Heart right ventricle (tissue), 16 donors: ENCODE results near the gene DAB1. TPM values are rescaled to one million over a fixed set of nuclear protein-coding genes. Genes with fewer than 3 reads are reported as not detected.

Experiments
- ATAC-seq, 8 donors: fragments of 200-7000 bp; cut with Tn5 transposase; one replicate each; pipeline ENCODE4 v1.9.1; 2020; ENCODE audit warnings: mild to moderate bottlenecking in 8 of 8, moderate library complexity in 8 of 8, moderate number of reproducible peaks in 1 of 8
- DNase-seq, 2 donors: peaks; one replicate each; pipeline ENCODE4 v3.0.0-alpha.2; 2020
- H3K27ac ChIP-seq, 10 donors: fragments of 200-600 bp; sonication (generic) in 2 of 10; one replicate each; pipeline versions ENCODE4 v1.5.0 to v1.8.0; 2020 to 2022; ENCODE audit warnings: mild to moderate bottlenecking in 3 of 10
- H3K27me3 ChIP-seq, 7 donors: fragments of 200-600 bp; one replicate each; pipeline ENCODE4 v1.8.0; 2021 to 2022; ENCODE audit warnings: mild to moderate bottlenecking in 2 of 7
- H3K36me3 ChIP-seq, 9 donors: fragments of 200-600 bp; sonication (generic) in 1 of 9; one replicate each; pipeline versions ENCODE4 v1.5.0 to v1.8.0; 2020 to 2022; ENCODE audit warnings: mild to moderate bottlenecking in 2 of 9
- H3K4me1 ChIP-seq, 9 donors: fragments of 200-600 bp; sonication (generic) in 1 of 9; one replicate each; pipeline versions ENCODE4 v1.5.0 to v1.8.0; 2020 to 2022; ENCODE audit warnings: mild to moderate bottlenecking in 4 of 9
- H3K4me3 ChIP-seq, 10 donors: fragments of 200-600 bp; sonication (generic) in 2 of 10; one replicate each; pipeline versions ENCODE4 v1.5.0 to v1.8.0; 2020 to 2022; ENCODE audit warnings: mild to moderate bottlenecking in 7 of 10, moderate library complexity in 2 of 10
- H3K9me3 ChIP-seq, 11 donors: fragments of 200-600 bp in 10 of 11; sonication (generic) in 2 of 11; one replicate each; pipeline versions ENCODE4 v1.5.0 to v1.8.0; 2013 to 2022; ENCODE audit warnings: mild to moderate bottlenecking in 2 of 11, control low read depth in 1 of 11, moderate library complexity in 1 of 11
- CTCF ChIP-seq, 9 donors: fragments of 200-600 bp; sonication (generic) in 2 of 9; IDR thresholded peaks; one replicate each; pipeline versions ENCODE4 v1.5.0 to v1.8.0; 2021 to 2022; ENCODE audit warnings: antibody characterized with exemption in 9 of 9, mild to moderate bottlenecking in 5 of 9, moderate library complexity in 1 of 9
- WGBS, 2 donors: extraction: QIAGEN DNeasy Blood & Tissue Kit; methylation state at CpG; one replicate each; pipeline ENCODE4 v1.1.7; 2013; ENCODE audit warnings: inconsistent platforms in 1 of 2; 5-methylcytosine and 5-hydroxymethylcytosine counted together
- intact Hi-C, 10 donors: fragments of 100-400 bp; cut with DNase I; formaldehyde crosslinking; loops; one replicate each; pipeline versions ENCODE4 v1.11.1 to v1.14.2; 2022
- polyA plus RNA-seq, 2 donors: library from polyadenylated mRNA; stranded (reverse); fragments of 200-250 nt; gene quantifications; one replicate each; pipeline ENCODE4 v1.2.3, GENCODE V29; 2013
- total RNA-seq, 10 donors: library from RNA; stranded (reverse); fragmentation: NEBNext Ultra II Directional in 3 of 10; extraction: Animal tissue kit (Norgen Biotek cat#: 25700) in 3 of 10; gene quantifications; one replicate each; pipeline versions ENCODE4 v1.2.1 to v1.2.4, GENCODE V29; 2021 to 2023
- donor health status: Arrhythmogenic right ventricular cardiomyopathy.
- donor health status: ischemic (EF 13 %, LVEDD 7.1; RV severe dilation, severe dysfunction).
- donor health status: healthy with polysubstance abuse.
- donor health status: DM: no; HTN: yes; CAD: no.
- donor health status: DM: no; HTN: no; CAD: no.
- donor health status: ischemic (EF 25% LVEDD 6.9; RV normal size, moderate dysfunction).
- donor health status: ischemic (EF 25% LVEDD 5.7; RV mildly dilated, moderate dysfunction).
- donor health status: healthy.
- donor health status: DM: yes; HTN: yes; CAD: no.
- donor health status: Ischemic cardiomyopathy.
- donor health status: ischemic (EF 35%, LVEDD 5.7; RV mildly dilated, moderate dysfunction).
- donor health status: nonischemic (EF 11% LVEDD 7.7; RV severe dilation, severe dysfunction).
- donor health status: DM: yes; HTN: yes; CAD: no.
- donor health status: PGD.
- donor health status: ischemic (EF 29% LVEDD 5.4; RV normal size, mild dysfunction).
- donor health status: nonischemic (EF 23%, LVEDD 6.1; RV moderate dilation, normal function).

DAB1 gene
- total and polyA plus RNA-seq, 12 donors = 0.16 to 25.5 (median 8.1) TPM

- TF ChIP-seq CTCF (IDR thresholded peaks at IDR 0.05) = no peak
Measured at GRCh38 chr1:57461405-57461804, 37.5 kb upstream of the DAB1 start.

GRCh38 chr1:57451516-57451915 is 27.7 kb upstream of the DAB1 start:
- DNase-seq (no peak), ATAC-seq (no peak)
- WGBS, 2 donors = 76 to 79% methylated on average over 5 of the region's 5 CpGs
- TF ChIP-seq CTCF (IDR thresholded peaks at IDR 0.05) = no peak
- Histone ChIP-seq H3K36me3 (no peaks in the 10 kb centered on the region), H3K4me1 (no peaks in the 10 kb centered on the region), H3K27ac (no peak overlapping the region), H3K4me3 (no peak overlapping the region), H3K9me3 (no peaks in the 10 kb centered on the region), H3K27me3 (no peaks in the 10 kb centered on the region)
- intact Hi-C loops = loop anchor here in 1 of 10 donors (5.0 kb wide), 1 partner anchor 376 kb away; no protein-coding TSS in a partner anchor

More at GRCh38 chr1:57461405-57461804, 37.5 kb upstream of the DAB1 start:
- intact Hi-C loops = no loop called here
- H3K9me3 ChIP-seq = peaks cover 0 to 11% (median 0%) of the 10 kb centered on the region in 11 donors
- H3K4me3 ChIP-seq = no peak overlapping the region
- DNase-seq (no peak), ATAC-seq (no peak)
- peaks cover 0 to 7% (median 0%) of the 10 kb centered on the region in 9 donors for H3K4me1 ChIP-seq
- H3K27me3 ChIP-seq = no peaks in the 10 kb centered on the region
- H3K27ac ChIP-seq = no peak overlapping the region
- WGBS, 2 donors = 58 to 62% methylated on average over 2 of the region's 2 CpGs
- no peaks in the 10 kb centered on the region for H3K36me3 ChIP-seq

DNA sequence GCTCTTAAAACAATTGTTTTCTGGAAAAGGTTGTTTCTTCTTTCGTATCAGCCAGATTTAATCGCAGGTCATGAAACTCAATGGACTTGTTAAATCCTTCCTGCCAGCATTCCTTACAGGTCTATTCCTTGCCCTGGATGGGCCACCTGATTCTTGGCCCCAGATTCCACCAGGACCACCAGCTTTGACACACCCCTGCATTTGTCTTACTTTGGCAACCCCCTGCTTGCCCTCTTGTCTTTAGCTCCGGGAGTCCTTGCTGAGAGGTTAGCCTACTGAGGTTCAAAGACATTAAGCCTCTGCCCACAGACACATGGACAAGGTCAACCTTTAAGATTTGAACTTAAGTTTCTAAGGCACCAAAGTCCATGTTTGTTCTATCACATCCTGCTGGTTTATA is 27.1 kb upstream of the DAB1 start:
- Histone ChIP-seq H3K27me3 (no peaks in the 10 kb centered on the region), H3K4me3 (no peak overlapping the region), H3K4me1 (no peaks in the 10 kb centered on the region), H3K9me3 (no peaks in the 10 kb centered on the region), H3K27ac (no peak overlapping the region), H3K36me3 (no peaks in the 10 kb centered on the region)
- 55 to 56% methylated on average over 3 of the region's 3 CpGs for WGBS, 2 donors
- ATAC-seq (no peak), DNase-seq (no peak)
- TF ChIP-seq CTCF (IDR thresholded peaks at IDR 0.05) = no peak
- intact Hi-C loops = loop anchor here in 1 of 10 donors (5.0 kb wide), 1 partner anchor 376 kb away; no protein-coding TSS in a partner anchor

GRCh38 chr1:57447551-57447950 is 23.7 kb upstream of the DAB1 start:
- Histone ChIP-seq H3K4me3 (no peak overlapping the region), H3K27ac (no peak overlapping the region), H3K4me1 (peaks cover 0 to 13% (median 0%) of the 10 kb centered on the region in 9 donors), H3K27me3 (no peaks in the 10 kb centered on the region), H3K36me3 (no peaks in the 10 kb centered on the region), H3K9me3 (peaks cover 0 to 2% (median 0%) of the 10 kb centered on the region in 11 donors)
- intact Hi-C loops = no loop called here
- WGBS, 2 donors = 87 to 89% methylated on average over 3 of the region's 3 CpGs
- DNase-seq = no peak
- TF ChIP-seq CTCF (IDR thresholded peaks at IDR 0.05) = no peak
- ATAC-seq = no peak
